ENCODE data around the gene KLHL10.

GRCh38 chr17:41800601-41801373 is 36.8 kb upstream of the KLHL10 start:
- TF ChIP-seq CTCF (conservative IDR thresholded peaks at IDR 0.05 in 1 of 2, IDR thresholded peaks at IDR 0.05 in 1 of 2; ENCODE audit: extremely low read depth in 1 of 2, insufficient read depth in 1 of 2, low read depth in 1 of 2, low read length in 2 of 2) (no peak), EZH2 (IDR thresholded peaks at IDR 0.05; ENCODE audit: borderline replicate concordance, low read length) (no peak)

Data from mammary epithelial cell (primary cell).